Measurements from ENCODE around the gene ALG3. TPM values are rescaled to one million over a fixed set of nuclear protein-coding genes. Genes with fewer than 3 reads are reported as not detected.

ALG3 gene
- polyA plus RNA-seq, 3 donors = 22.6 to 43.9 (median 35.4) TPM

GRCh38 chr3:184227481-184227935 is 21.3 kb downstream of the ALG3 start:
- WGBS, 3 donors = 50 to 51% (median 51%) methylated on average over 2 of the region's 2 CpGs
- H3K27ac ChIP-seq (ENCODE audit: low read depth, low read length) = no peak overlapping the region

GRCh38 chr3:184223946-184224345 is 24.8 kb downstream of the ALG3 start:
- 80 to 83% (median 81%) methylated on average over 3 of the region's 3 CpGs for WGBS, 3 donors
- H3K27ac ChIP-seq (ENCODE audit: low read depth, low read length) = no peak overlapping the region

- no peak overlapping the region for H3K27ac ChIP-seq (ENCODE audit: low read depth, low read length)
- WGBS, 3 donors = 77 to 87% (median 78%) methylated on average over 3 of the region's 3 CpGs
Measured at GRCh38 chr3:184222521-184222920, 26.2 kb downstream of the ALG3 start.

GRCh38 chr3:184218814-184219213 is 29.9 kb downstream of the ALG3 start:
- WGBS, 3 donors = 58 to 65% (median 61%) methylated on average over 4 of the region's 4 CpGs
- H3K27ac ChIP-seq (ENCODE audit: low read depth, low read length) = no peak overlapping the region

GRCh38 chr3:184211718-184212117 is 37.0 kb downstream of the ALG3 start:
- no peak overlapping the region for H3K27ac ChIP-seq (ENCODE audit: low read depth, low read length)
- 73 to 81% (median 80%) methylated on average over 5 of the region's 5 CpGs for WGBS, 3 donors

- 54 to 79% (median 74%) methylated on average over 5 of the region's 5 CpGs for WGBS, 3 donors
Measured at GRCh38 chr3:184211297-184211696, 37.5 kb downstream of the ALG3 start.

GRCh38 chr3:184209146-184209923 is 39.4 kb downstream of the ALG3 start:
- WGBS, 3 donors = 56 to 58% (median 58%) methylated on average over 11 of the region's 11 CpGs
- H3K27ac ChIP-seq (ENCODE audit: low read depth, low read length) = no peak overlapping the region

More at GRCh38 chr3:184211297-184211696, 37.5 kb downstream of the ALG3 start:
- H3K27ac ChIP-seq (ENCODE audit: low read depth, low read length) = no peak overlapping the region

- no peak overlapping the region for H3K27ac ChIP-seq (ENCODE audit: low read depth, low read length)
- 77 to 82% (median 82%) methylated on average over 8 of the region's 8 CpGs for WGBS, 3 donors
Measured at GRCh38 chr3:184203526-184203925, 45.2 kb downstream of the ALG3 start.

- H3K27ac ChIP-seq (ENCODE audit: low read depth, low read length) = no peak overlapping the region
Measured at GRCh38 chr3:184200825-184201224, 47.9 kb downstream of the ALG3 start.

- no peak overlapping the region for H3K27ac ChIP-seq (ENCODE audit: low read depth, low read length)
- 77 to 82% (median 81%) methylated on average over 9 of the region's 9 CpGs for WGBS, 3 donors
Measured at GRCh38 chr3:184198509-184198908, 50.3 kb downstream of the ALG3 start.

- no peak overlapping the region for H3K27ac ChIP-seq (ENCODE audit: low read depth, low read length)
- 69 to 90% (median 89%) methylated on average over 6 of the region's 6 CpGs for WGBS, 3 donors
Measured at GRCh38 chr3:184196536-184196935, 52.2 kb downstream of the ALG3 start.

GRCh38 chr3:184193991-184194539 is 54.7 kb downstream of the ALG3 start:
- 74 to 90% (median 86%) methylated on average over 9 of the region's 9 CpGs for WGBS, 3 donors
- H3K27ac ChIP-seq (ENCODE audit: low read depth, low read length) = no peak overlapping the region

- 92 to 97% (median 96%) methylated on average over 10 of the region's 10 CpGs for WGBS, 3 donors
- H3K27ac ChIP-seq (ENCODE audit: low read depth, low read length) = no peak overlapping the region
Measured at GRCh38 chr3:184192889-184193288, 55.9 kb downstream of the ALG3 start.

Other genes starting within 250 kb of the ALG3 start
- 10 to 100 TPM in 1 of 3 donors, 1 to 10 TPM in 2; 6.0 to 10.8 (median 8.5) TPM for gene ABCC5, start 231.1 kb downstream of the ALG3 start, polyA plus RNA-seq
- gene HTR3D, start 217.2 kb downstream of the ALG3 start, polyA plus RNA-seq = not detected
- gene HTR3C, start 195.9 kb downstream of the ALG3 start, polyA plus RNA-seq = not detected
- gene HTR3E, start 151.9 kb downstream of the ALG3 start, polyA plus RNA-seq = not detected
- 10 to 100 TPM; 24.4 to 38.0 (median 26.3) TPM for gene EIF2B5, start 113.6 kb downstream of the ALG3 start, polyA plus RNA-seq
- gene DVL3, start 93.6 kb downstream of the ALG3 start, polyA plus RNA-seq = 10 to 100 TPM; 27.3 to 31.8 (median 29.0) TPM
- gene AP2M1, start 74.1 kb downstream of the ALG3 start, polyA plus RNA-seq = 100 to 1,000 TPM; 121 to 313 (median 264) TPM
- 10 to 100 TPM; 37.4 to 57.2 (median 42.4) TPM for gene ABCF3, start 62.8 kb downstream of the ALG3 start, polyA plus RNA-seq
- 1 to 10 TPM in 1 of 3 donors, under 1 TPM in 1, not detected in 1; 0.33 to 4.4 TPM for gene VWA5B2, start 19.4 kb downstream of the ALG3 start, polyA plus RNA-seq
- 1 to 10 TPM; 2.1 to 8.0 (median 4.4) TPM for gene EEF1AKMT4, start 710 bp upstream of the ALG3 start, polyA plus RNA-seq
- 10 to 100 TPM in 1 of 3 donors, under 1 TPM in 1, not detected in 1; 0.06 to 15.6 TPM for gene CAMK2N2, start 12.6 kb upstream of the ALG3 start, polyA plus RNA-seq
- gene ECE2, start 27.1 kb upstream of the ALG3 start, polyA plus RNA-seq = 1 to 10 TPM in 1 of 3 donors, not detected in 2; 5.5 TPM
- gene PSMD2, start 50.3 kb upstream of the ALG3 start, polyA plus RNA-seq = 100 to 1,000 TPM in 2 of 3 donors, 10 to 100 TPM in 1; 74.6 to 181 (median 139) TPM
- 100 to 1,000 TPM; 114 to 271 (median 178) TPM for gene EIF4G1, start 65.6 kb upstream of the ALG3 start, polyA plus RNA-seq
- 10 to 100 TPM in 2 of 3 donors, 1 to 10 TPM in 1; 7.6 to 16.5 (median 13.9) TPM for gene FAM131A, start 88.6 kb upstream of the ALG3 start, polyA plus RNA-seq
- 1 to 10 TPM; 2.8 to 4.3 (median 3.1) TPM for gene CLCN2, start 112.6 kb upstream of the ALG3 start, polyA plus RNA-seq
- 10 to 100 TPM; 55.7 to 89.0 (median 61.4) TPM for gene POLR2H, start 112.7 kb upstream of the ALG3 start, polyA plus RNA-seq
- 1 to 10 TPM in 2 of 3 donors, under 1 TPM in 1; 0.98 to 1.3 (median 1.0) TPM for gene THPO, start 129.2 kb upstream of the ALG3 start, polyA plus RNA-seq
- gene CHRD, start 131.1 kb upstream of the ALG3 start, polyA plus RNA-seq = 10 to 100 TPM; 10.1 to 30.1 (median 14.2) TPM